NCI-H2196 treated with DMSO at 0.1 percent for 48 hours (cell line): ENCODE data around the gene LPAR2.
"Not testable (repeated sequence)": the region's sequence is repeated elsewhere in the genome, so short reads cannot be mapped to it uniquely, and the experiment has no call there.

Source experiments
- DNase-seq: peaks from one replicate; lab custom pipeline; 2025; ENCODE audit not compliant: unreplicated experiment; lab: John Stamatoyannopoulos, UW

LPAR2 gene

DNA sequence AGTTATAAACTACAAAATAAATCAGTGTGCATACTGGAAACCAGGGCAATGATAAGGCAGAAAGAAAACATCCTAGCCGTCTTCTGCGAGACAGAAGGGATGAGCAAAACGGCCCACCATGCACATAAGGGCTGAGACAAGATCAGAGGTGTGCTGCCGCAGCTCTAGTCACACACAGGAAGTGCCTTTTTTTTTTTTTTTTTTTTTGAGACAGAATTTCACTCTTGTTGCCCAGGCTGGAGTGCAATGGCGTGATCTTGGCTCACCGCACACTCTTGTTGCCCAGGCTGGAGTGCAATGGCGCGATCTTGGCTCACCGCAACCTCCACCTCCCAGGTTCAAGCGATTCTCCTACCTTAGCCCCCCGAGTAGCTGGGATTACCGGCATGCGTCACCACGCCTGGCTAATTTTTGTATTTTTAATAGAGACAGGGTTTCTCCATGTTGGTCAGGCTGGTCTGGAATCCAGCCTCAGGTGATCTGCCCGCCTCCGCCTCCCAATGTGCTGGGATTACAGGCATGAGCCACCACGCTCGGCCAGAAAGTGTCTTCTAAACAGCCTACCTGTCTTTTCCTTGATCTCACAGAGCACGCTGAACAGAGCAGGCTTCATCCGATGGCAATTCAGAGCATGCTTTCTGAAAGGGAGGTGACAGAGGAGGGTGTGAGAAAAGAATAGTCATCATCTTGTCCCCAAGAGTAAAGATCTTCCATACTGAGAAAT is 29.1 kb downstream of the LPAR2 start:
- DNase-seq: not testable (repeated sequence)

DNA sequence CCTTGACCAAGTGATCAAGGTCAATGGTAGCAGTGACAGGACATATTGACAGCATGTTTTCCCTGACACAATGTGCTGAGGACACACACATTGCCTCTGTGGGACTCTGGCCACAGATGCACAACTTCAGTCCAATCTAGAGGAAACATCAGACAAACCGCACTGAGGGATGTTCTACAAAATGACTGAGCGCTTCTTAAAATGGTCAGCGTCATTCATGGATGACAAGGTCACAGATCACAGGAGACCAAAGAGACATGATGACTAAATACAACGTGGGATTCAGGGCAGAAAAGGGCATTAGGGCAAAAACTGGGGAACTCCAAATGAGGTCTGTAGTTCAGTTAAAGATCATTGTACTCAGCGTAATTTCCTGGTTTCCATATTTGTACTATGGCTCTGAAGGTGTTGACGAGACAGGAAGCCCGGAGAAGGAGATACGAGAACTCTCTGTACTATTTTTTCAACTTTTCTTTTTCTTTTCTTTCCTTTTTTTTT is 30.2 kb downstream of the LPAR2 start:
- DNase-seq: no peak

DNA sequence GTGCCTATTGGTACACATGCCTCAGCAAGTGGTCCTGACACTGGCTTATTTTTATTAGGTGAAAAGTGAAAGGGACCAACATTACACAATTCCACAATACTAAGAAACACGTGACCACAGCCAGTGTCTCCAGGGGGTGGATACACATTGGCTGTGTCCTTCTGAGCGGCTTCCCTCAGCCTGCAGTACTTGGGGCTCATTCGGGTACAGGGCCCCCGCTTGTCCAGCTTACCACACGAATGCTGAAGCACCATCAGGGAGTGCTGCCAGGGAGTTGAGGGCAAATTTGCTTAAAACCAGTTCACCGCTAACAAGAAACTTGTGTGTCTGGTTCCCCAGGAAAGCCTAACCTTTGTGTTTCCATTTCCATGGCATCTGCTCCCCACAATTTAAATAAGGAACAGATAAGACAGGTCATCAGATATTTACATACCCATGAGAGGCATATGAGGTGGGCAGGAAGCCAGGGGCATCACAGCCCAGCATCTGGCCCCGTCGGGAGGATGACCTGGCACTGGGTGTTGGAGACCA is 32.8 kb downstream of the LPAR2 start:
- DNase-seq: no peak

DNA sequence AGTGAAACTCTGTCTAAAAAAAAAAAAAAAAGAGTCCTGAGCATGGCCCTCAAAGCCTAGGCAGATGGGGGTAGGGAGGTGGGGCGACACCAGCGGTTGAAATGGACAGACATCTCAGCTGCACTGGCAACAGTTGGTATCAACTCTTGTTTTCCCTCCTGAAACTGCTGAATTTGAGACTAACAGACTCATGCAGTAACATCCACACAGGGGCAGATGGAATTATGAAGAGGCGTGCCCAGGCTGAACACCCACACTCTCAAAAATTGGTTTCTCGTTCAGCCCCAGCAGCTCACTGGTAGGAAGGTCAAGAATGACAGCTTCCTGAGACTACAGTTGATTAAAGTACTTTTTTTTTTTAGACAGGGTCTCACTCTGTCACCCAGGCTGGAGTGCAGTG is 33.6 kb downstream of the LPAR2 start:
- DNase-seq: no peak

DNA sequence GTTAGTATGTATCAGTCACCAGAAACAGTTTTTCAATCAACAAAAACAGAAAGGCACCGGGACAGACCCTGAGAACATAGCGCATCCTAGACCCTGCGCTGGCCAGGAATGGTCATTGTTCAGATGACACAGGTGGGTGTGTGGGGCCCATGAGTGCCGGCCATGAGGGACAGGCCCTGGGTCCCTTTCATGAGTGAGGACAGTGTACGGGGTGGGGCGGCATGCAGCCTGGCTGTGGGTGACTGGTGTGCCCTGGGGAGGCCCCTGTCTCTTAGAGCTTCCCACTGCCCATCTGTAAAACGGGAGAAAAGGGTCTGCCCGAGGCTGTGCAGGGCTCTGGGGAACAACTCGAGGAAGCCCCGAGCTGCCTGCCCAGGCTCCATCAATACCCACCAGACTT is 35.3 kb downstream of the LPAR2 start:
- DNase-seq: no peak

DNA sequence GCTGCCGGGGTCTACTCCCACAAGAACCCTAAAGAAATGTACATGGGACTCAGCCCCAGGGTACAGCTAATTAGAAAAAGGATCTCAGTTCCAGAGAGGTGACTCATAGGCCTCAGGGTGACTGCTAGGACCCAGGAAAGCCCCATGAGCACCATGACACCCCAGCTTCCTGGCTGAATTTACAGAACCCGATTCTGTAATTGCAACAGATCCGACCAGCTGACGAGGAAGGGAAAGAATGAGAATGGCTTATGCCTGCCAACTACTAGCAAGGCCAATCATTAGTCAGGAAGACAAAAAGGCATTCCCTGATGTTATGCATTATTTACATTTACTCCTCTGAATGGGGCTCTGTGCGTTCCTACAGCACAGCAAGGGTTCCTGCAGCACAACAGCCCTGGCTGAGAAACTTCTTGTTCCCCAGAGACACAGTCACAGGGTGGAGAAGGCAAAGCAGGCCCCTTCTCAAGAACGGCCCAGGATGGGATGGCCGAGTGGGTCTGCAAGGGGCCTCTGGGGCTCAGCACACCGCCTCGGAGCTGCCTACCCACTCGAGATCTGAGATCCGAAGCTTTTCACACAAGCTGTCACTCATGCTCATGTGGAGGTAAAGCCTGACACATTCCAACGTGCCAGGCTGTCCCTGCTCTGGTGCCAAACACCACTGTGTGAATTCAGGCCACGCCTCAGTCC is 36.7 kb downstream of the LPAR2 start:
- DNase-seq: no peak

DNA sequence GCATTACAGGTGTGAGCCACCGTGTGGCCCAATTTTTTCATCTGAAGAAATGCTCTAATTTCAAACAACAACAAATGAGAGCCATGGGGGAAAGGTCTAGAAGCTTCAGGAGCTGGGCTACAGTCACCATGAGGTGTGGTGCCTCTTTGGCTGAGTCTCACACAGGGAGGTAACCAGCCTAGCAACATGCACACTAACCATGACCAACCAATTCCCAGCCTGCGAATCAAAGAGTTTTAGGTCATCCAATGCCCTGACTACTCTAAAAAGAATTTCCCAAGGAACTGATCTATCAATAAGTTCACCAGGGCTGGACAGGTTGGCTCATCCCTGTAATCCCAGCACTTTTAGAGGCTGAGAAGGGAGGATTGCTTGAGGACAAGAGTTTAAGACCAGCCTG is 39.5 kb downstream of the LPAR2 start:
- no peak for DNase-seq

DNA sequence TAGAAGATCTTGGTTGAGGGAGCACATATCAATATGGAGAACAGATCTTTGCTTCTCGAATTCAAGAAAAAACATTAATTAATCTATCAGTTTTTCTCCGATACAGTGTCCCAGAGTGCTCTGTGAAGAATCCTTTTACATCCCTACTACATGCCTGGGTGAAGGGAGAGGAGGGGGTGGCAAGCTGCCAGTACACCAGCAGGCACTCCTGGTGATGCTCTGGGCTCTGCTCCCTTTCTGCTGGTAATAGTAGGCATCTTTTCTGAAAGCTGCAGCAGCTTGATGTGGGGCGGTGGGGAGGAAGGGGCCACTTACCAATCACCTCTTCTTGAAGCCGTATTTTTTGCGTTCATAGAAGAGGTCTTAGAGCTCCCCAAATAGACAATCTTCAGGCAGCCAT is 40.2 kb downstream of the LPAR2 start:
- DNase-seq: no peak

DNA sequence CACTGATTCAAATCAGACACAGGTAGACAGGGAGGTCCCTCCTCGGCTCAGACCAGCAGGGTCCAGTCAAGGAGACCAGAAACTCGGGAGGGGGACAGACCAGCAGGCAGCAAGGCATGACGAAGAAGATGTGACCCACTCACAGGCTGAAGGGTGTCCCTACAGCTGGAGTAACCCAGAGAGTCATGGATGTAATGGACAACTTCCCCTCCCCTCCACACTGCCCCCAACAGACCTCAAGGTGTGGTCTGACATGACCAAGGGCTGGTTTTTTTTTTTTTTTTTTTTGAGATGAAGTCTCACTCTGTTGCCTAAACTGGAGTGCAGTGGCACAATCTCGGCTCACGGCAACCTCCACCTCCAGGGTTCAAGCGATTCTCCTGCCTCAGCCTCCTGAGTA is 43.7 kb downstream of the LPAR2 start:
- no peak for DNase-seq

DNA sequence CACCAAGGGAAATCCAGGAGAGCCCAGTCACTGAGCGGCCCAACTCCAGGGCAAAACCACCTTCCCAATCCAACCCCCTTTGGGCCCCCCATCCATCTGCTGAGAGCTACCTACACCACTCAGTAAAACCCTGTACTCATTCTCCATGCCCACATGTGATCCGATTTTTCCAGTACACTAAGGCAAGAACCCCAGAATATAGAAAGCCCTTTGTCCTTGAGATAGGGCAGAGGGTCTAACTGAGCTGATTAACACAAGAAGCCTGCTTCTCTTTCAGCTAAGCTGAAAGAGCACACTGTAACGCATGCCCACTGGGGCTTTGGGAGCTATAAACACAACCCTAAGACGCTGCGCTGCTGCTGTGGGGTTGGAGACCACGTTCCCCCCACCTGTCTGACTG is 45.5 kb downstream of the LPAR2 start:
- no peak for DNase-seq

DNA sequence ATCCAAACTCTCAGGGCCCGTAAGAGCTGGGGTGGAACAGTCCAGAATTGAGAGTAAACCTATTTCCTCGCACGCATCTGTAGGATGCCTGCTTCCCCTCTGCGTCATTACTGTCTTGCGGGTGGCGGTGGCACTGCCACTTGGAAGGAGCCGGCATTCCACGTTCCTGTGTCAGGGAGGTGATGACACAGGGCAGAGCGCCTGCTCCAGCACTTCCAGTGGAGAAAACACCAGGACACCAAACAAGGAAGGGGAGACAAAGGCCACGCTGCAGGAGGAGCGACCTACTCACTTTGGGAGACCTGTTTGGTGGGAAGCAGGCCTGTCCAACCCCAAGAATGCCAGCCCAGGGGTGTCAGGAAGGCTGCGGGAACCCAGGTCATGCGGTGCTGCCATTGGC is 46.6 kb downstream of the LPAR2 start:
- DNase-seq: no peak

DNA sequence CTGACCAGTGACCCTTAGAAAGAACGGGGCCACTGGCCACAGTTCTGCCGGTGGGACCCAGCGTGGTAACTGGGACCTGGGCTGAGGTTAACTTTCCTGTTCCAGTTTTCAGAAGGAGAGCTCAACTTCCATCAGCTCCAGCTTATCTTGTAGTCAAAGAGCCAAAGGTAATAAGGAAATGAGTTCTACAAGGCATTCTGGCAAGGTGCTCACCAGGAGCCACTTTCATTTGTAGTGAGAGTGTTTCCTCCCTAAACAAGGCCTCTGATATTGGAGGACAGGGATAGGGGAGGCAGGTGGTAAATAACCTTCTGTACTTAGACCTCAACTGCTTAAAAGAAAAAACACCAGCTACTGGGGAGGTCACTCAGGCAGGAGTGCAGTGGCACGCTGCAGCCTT is 47.6 kb downstream of the LPAR2 start:
- no peak for DNase-seq

DNA sequence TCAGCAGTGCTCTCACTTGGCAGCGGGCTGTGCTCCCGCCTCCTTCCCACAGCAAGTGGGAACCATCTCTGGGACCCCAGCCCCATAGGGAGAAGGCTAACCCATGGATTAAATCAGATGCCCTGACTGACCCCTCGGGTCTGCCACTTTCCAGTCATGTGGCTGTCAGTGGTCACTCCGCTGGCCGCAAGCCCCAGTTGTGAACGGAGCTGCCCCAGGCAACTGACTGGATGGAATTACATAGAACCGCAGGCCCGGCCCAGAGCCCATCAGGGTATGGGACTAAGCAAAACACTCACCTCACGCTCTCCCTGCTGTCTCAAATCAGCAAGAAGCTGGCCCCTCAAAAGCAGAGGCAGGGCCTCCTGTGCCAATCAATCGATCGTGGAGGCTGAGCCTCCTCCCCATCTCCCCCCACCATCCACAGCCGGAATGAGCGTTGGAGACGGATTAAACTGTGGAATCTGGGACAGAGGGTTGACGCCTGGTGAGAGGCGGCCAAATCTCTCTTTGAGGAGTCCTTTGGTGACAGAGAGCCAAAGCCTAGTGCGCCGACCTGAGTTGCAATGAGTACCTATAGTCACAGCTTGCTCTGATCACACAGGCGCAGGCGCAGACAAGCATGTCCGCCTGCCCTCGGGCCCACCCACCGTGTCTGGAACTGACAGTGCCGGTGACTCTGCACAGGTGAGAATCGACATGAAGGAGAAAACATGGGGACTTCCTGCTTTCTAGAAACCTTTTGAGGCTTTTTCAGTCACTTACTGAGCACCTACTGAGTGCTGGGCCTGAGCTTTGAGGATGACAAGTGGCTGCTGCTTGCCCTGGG is 48.3 kb downstream of the LPAR2 start:
- DNase-seq: no peak

DNA sequence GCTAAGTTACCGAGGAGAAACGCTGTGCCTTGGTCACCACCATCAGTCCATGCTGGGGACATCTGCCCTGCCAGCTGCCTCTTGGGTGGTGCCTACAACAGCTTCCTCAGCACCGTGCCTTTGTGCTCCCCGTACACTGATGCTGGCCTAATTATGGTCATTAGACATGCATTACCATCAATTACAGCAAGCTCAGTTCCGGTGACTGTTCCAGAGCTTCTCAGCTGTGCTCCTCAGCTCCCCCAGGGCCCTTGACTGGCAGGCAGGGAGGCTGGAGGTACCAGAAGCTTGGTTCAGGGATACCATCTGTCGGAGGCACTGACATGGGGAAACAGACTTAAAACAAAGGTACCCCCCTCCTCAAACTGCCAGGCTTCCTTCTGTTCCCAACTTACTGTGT is 49.8 kb downstream of the LPAR2 start:
- DNase-seq: no peak

DNA sequence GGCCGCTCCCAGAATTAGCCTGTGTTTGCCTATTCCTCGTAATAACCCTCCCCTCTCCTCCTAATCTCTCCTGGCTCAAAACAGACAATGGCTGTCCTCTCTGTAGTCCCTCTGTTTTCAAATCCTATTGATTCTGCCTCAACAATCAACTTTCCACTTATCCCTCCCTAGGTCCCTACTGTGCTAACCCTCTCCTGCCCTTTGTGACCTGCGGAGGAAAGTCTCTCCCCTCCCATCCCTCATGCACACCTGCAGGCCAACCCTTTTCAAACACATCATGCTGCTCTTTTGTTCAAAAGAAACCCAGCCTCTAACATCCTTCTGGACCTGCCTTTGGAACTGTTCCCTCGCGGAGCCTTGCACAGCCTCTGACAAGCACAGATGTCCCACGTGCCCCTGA is 52.6 kb downstream of the LPAR2 start:
- no peak for DNase-seq
